ENCODE results near the gene TM2D3.

The TM2D3 gene

DNA sequence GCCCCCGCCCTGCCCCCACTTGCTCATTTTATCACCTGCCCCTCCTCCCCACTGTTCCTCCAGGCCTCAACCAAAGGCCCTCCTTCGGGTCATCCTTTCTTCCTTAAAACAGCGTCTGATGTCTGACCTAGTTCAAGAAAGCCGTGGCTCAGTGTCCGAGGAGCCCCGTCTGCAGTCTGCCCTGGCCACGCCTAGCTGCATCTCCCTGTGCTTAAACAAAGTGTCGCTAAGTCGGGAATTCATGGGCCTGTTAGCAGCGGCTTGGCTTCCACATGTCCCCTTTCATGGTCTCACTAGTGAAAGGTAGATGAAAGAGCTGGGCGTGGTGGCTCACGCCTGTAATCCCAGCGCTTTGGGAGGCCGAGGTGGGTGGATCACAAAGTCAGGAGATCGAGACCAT lies 41.2 kb downstream of the TM2D3 start:
- TF ChIP-seq, protein P1, sequence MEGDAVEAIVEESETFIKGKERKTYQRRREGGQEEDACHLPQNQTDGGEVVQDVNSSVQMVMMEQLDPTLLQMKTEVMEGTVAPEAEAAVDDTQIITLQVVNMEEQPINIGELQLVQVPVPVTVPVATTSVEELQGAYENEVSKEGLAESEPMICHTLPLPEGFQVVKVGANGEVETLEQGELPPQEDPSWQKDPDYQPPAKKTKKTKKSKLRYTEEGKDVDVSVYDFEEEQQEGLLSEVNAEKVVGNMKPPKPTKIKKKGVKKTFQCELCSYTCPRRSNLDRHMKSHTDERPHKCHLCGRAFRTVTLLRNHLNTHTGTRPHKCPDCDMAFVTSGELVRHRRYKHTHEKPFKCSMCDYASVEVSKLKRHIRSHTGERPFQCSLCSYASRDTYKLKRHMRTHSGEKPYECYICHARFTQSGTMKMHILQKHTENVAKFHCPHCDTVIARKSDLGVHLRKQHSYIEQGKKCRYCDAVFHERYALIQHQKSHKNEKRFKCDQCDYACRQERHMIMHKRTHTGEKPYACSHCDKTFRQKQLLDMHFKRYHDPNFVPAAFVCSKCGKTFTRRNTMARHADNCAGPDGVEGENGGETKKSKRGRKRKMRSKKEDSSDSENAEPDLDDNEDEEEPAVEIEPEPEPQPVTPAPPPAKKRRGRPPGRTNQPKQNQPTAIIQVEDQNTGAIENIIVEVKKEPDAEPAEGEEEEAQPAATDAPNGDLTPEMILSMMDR (IDR thresholded peaks at IDR 0.05), result no peak
- H3K4me3 Mint-ChIP-seq, result peak overlapping the region; percentile 10

DNA sequence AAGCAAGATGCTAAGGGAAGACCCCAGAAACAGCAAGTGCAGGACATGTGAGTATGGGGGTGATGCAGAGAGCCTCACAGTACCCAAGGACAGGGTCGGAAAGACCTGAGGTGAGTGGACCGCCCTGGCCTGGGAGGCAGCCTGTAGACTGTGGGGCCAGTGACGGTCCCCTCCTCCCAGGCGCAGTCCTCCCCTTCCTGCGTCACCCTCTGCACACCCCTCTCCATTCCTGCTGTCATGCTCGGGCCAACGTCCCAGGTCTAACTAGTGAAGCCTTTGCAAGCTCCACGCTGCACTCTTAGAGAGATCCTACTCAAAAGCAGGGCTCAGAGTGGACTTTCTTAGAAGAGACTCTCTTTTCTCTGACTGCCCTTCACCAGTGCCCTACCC lies 41.6 kb downstream of the TM2D3 start:
- Mint-ChIP-seq H3K36me3 (ENCODE audit: low read depth) (no peaks in the 10 kb centered on the region), H3K4me1 (peaks cover 56% of the 10 kb centered on the region), H3K9me3 (no peaks in the 10 kb centered on the region), H3K4me3 (no peak overlapping the region), H3K27me3 (ENCODE audit: low read depth, poor library complexity) (peaks cover 8% of the 10 kb centered on the region), H3K27ac (peak overlapping the region; percentile 75)
- no peak for DNase-seq
- TF ChIP-seq, protein P1 (IDR thresholded peaks at IDR 0.05), result no peak

More for the DNA sequence above, 41.2 kb downstream of the TM2D3 start:
- Mint-ChIP-seq H3K27me3 (ENCODE audit: low read depth, poor library complexity) (peaks cover 10% of the 10 kb centered on the region), H3K36me3 (ENCODE audit: low read depth) (no peaks in the 10 kb centered on the region), H3K27ac (peak overlapping the region; percentile 75), H3K4me1 (peaks cover 60% of the 10 kb centered on the region), H3K9me3 (no peaks in the 10 kb centered on the region)
- DNase-seq, result no peak

DNA sequence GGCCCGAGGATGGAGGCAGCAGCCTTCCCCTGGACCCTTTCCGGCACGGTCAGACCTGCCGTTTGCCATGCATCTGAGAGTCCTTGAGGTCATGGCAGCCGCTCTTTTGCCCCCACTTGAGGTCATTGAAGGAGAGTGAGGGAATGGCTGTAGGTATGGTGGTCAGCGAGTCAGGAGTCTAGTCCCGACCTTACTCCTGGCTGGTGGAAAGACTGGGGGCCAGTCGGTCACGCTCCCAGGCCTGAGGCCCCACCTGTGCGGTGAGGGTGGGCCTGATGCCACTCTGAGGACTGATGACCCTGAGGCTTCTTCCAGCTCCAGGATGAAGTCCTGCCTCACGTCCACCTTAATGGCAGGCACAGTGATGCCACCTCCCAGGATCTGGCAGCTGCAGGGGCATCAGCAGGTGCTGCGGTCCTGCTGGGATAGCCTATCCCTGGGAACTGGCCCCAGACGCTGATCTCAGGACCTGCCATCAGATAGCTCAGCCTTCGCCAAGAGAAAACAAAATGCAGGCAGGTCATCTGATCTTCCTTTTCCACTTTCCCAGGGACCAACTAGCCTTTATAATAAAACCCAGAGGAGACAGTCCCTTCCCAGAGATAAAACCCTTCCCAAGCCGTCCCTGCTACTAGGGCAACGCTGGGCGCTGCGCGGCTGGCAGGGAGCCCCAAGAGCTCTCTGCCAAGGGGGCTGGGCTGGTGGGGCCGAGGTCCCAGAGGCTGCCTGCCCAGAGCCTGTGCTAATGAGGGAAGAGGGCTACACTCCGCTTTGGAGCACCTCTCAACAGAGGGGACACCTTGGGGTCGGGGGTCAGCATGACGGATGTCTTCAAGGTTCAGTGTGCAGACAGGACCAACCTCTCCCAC lies 42.2 kb downstream of the TM2D3 start:
- peaks cover 7% of the 10 kb centered on the region for H3K27me3 Mint-ChIP-seq (ENCODE audit: low read depth, poor library complexity)
- H3K27ac Mint-ChIP-seq, result peak overlapping the region; percentile 72
- peaks cover under 1% of the 10 kb centered on the region for H3K9me3 Mint-ChIP-seq
- DNase-seq, result no peak
- TF ChIP-seq, protein P1 (IDR thresholded peaks at IDR 0.05), result no peak
- no peaks in the 10 kb centered on the region for H3K36me3 Mint-ChIP-seq (ENCODE audit: low read depth)
- H3K4me1 Mint-ChIP-seq, result peaks cover 50% of the 10 kb centered on the region
- no peak overlapping the region for H3K4me3 Mint-ChIP-seq

DNA sequence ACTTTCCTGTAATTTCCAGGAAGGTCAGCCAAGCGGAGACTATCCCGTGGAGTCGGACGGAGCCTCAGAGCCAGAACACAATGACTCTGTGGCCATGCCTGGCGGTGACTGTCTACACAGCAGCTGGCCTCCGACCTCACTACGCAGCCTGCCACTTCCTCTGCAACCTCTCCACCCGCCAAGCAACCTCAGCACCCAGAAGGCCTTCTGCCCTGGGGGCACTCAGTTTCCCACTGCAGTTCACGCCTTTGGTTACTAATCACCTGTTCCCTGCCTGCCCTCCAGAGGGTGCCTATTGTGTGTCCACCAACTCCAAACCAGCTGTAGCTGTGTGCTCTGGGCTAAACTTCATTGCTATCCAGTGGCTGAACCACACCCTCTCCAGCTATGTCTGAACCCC lies 44.0 kb downstream of the TM2D3 start:
- Mint-ChIP-seq H3K27ac (no peak overlapping the region), H3K36me3 (ENCODE audit: low read depth) (no peaks in the 10 kb centered on the region), H3K4me3 (no peak overlapping the region), H3K9me3 (peaks cover 6% of the 10 kb centered on the region), H3K4me1 (peaks cover 32% of the 10 kb centered on the region), H3K27me3 (ENCODE audit: low read depth, poor library complexity) (peaks cover 10% of the 10 kb centered on the region)
- DNase-seq, result no peak
- TF ChIP-seq, protein P1 (IDR thresholded peaks at IDR 0.05), result no peak

DNA sequence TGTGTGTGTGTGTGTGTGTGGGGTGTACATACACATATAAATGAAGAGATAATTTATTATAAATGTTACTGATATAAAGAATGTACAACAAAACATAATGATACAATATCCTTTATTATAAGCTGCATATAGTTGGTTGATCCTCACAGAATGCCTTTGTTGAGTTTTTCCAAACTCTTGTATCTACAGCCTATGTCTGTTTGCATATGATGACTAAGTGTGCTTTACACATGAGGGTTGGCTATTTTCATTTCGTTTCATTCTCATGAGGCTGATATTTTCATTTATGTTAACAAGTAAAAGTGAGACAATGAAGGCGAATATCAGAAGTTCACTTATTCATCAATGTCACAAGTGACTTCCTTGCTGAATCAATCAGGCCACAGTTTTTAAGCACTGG lies 45.1 kb downstream of the TM2D3 start:
- peaks cover 24% of the 10 kb centered on the region for H3K4me1 Mint-ChIP-seq
- no peak overlapping the region for H3K4me3 Mint-ChIP-seq
- no peak for DNase-seq
- TF ChIP-seq, protein P1 (IDR thresholded peaks at IDR 0.05), result no peak
- peaks cover 6% of the 10 kb centered on the region for H3K9me3 Mint-ChIP-seq
- H3K27me3 Mint-ChIP-seq (ENCODE audit: low read depth, poor library complexity), result peaks cover 7% of the 10 kb centered on the region
- no peaks in the 10 kb centered on the region for H3K36me3 Mint-ChIP-seq (ENCODE audit: low read depth)
- H3K27ac Mint-ChIP-seq, result no peak overlapping the region
